ENCODE data around the gene BMP15. TPM values are rescaled to one million over a fixed set of nuclear protein-coding genes. Genes with fewer than 3 reads are reported as not detected.

BMP15 gene
- total and polyA plus RNA-seq, 2 of the 13 experiments (the other 11 are each of a cell fraction or from before 2014, with no cell fraction given), result not detected

DNA sequence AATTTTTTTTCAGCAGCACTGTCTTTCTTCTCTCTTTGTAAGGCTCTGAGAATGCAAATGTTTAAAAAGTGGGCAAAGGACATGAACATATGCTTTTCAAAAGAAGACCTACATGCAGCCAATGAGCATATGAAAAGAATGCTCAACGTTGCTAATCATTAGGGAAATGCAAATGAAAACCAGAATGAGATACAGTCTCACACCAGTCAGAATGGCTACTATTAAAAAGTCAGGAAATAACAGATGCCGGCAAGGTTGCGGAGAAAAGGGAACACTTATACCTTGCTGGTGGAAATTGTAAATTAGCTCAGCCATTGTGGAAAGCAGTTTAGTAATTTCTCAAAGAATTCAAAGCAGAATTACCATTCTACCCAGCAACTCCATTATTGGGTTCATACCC, 51.6 kb downstream of the BMP15 start:
- no peaks in the 10 kb centered on the region for H3K79me2 ChIP-seq (ENCODE audit: insufficient read depth, low read length)
- intact Hi-C loops (cut with micrococcal nuclease; ENCODE audit: unreplicated experiment), result no loop called here
- CTCF ChIA-PET (ENCODE audit: low intra/inter-chr PET ratio, low total read pairs), result no interaction called here
- WGBS (ENCODE audit: low lambda C conversion rate), result 62% methylated on average over 3 of the region's 3 CpGs
- no TSS peak for BruUV-seq (replicated peaks)
- no peaks in the 10 kb centered on the region for H3K4me1 ChIP-seq (ENCODE audit: insufficient read depth, low read length)
- H3K4me3 ChIP-seq (replicated peaks in 1 of 3; ENCODE audit: insufficient read depth in 1 of 3, low read depth in 2 of 3, low read length in 3 of 3), result no peak overlapping the region
- H3K9ac ChIP-seq (ENCODE audit: insufficient read depth, low read depth, low read length), result no peak overlapping the region
- in situ Hi-C loops (cut with HindIII; ENCODE audit: extremely low pct_ligation_motif_present, low pct_unique_long_range_greater_than_20kb), result no loop called here
- H3K27ac ChIP-seq (ENCODE audit: extremely low read length, insufficient read depth, low read length), result no peak overlapping the region
- FAIRE-seq (no peak), ATAC-seq (no peak), DNase-seq (ENCODE audit: low spot score) (no peak)
- H3K36me3 ChIP-seq (replicated peaks in 1 of 2; ENCODE audit: control insufficient read depth in 1 of 2, insufficient read depth in 2 of 2, low read length in 2 of 2), result no peaks in the 10 kb centered on the region
- H2AFZ ChIP-seq (ENCODE audit: low read length), result no peak overlapping the region
- POLR2A ChIA-PET, result no interaction called here
- H3K27me3 ChIP-seq (ENCODE audit: control insufficient read depth in 1 of 2, insufficient read depth in 2 of 2, low read length in 2 of 2), result no peaks in the 10 kb centered on the region
- no peaks in the 10 kb centered on the region for H3K9me3 ChIP-seq (ENCODE audit: low read length)
- no peak for TF ChIP-seq ZNF788 (CRISPR knock-in tag; IDR thresholded peaks at IDR 0.05; ENCODE audit: borderline replicate concordance)
- no peak for TF ChIP-seq CBX2 (IDR thresholded peaks at IDR 0.05; ENCODE audit: low read depth, low read length)
- no peak for TF ChIP-seq CBX2 (CRISPR knock-in tag; IDR thresholded peaks at IDR 0.05; ENCODE audit: low read depth)
- TF ChIP-seq, protein P1, sequence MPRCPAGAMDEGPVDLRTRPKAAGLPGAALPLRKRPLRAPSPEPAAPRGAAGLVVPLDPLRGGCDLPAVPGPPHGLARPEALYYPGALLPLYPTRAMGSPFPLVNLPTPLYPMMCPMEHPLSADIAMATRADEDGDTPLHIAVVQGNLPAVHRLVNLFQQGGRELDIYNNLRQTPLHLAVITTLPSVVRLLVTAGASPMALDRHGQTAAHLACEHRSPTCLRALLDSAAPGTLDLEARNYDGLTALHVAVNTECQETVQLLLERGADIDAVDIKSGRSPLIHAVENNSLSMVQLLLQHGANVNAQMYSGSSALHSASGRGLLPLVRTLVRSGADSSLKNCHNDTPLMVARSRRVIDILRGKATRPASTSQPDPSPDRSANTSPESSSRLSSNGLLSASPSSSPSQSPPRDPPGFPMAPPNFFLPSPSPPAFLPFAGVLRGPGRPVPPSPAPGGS (CRISPR knock-in tag; IDR thresholded peaks at IDR 0.05), result no peak
- TF ChIP-seq, protein P2, sequence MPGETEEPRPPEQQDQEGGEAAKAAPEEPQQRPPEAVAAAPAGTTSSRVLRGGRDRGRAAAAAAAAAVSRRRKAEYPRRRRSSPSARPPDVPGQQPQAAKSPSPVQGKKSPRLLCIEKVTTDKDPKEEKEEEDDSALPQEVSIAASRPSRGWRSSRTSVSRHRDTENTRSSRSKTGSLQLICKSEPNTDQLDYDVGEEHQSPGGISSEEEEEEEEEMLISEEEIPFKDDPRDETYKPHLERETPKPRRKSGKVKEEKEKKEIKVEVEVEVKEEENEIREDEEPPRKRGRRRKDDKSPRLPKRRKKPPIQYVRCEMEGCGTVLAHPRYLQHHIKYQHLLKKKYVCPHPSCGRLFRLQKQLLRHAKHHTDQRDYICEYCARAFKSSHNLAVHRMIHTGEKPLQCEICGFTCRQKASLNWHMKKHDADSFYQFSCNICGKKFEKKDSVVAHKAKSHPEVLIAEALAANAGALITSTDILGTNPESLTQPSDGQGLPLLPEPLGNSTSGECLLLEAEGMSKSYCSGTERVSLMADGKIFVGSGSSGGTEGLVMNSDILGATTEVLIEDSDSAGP (CRISPR knock-in tag; IDR thresholded peaks at IDR 0.05; ENCODE audit: borderline replicate concordance), result no peak
- TF ChIP-seq ZNF205 (CRISPR knock-in tag; IDR thresholded peaks at IDR 0.05), result no peak
- no peak for TF ChIP-seq ZNF614 (CRISPR knock-in tag; IDR thresholded peaks at IDR 0.05; ENCODE audit: borderline replicate concordance)
- TF ChIP-seq BCL6 (CRISPR knock-in tag; IDR thresholded peaks at IDR 0.05), result no peak
- no peak for TF ChIP-seq ZNF7 (CRISPR knock-in tag; IDR thresholded peaks at IDR 0.05)
- TF ChIP-seq, protein P3, sequence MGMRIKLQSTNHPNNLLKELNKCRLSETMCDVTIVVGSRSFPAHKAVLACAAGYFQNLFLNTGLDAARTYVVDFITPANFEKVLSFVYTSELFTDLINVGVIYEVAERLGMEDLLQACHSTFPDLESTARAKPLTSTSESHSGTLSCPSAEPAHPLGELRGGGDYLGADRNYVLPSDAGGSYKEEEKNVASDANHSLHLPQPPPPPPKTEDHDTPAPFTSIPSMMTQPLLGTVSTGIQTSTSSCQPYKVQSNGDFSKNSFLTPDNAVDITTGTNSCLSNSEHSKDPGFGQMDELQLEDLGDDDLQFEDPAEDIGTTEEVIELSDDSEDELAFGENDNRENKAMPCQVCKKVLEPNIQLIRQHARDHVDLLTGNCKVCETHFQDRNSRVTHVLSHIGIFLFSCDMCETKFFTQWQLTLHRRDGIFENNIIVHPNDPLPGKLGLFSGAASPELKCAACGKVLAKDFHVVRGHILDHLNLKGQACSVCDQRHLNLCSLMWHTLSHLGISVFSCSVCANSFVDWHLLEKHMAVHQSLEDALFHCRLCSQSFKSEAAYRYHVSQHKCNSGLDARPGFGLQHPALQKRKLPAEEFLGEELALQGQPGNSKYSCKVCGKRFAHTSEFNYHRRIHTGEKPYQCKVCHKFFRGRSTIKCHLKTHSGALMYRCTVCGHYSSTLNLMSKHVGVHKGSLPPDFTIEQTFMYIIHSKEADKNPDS (CRISPR knock-in tag; IDR thresholded peaks at IDR 0.05), result no peak
- TF ChIP-seq NFE2L2 (IDR thresholded peaks at IDR 0.05; ENCODE audit: low read length), result no peak
- no peak overlapping the region for H3K4me2 ChIP-seq (ENCODE audit: low read depth, low read length)
- H4K20me1 ChIP-seq (ENCODE audit: insufficient read depth, low read length), result no peaks in the 10 kb centered on the region
